DND-41 (cell line): ENCODE measurements around the gene PTPRN2.

Experiments
- CTCF ChIP-seq: IDR thresholded peaks from 2 replicates; pipeline ENCODE4 v1.5.1; 2012; ENCODE audit warnings: borderline replicate concordance, low read length, moderate library complexity, mild to moderate bottlenecking; ENCODE audit not compliant: poor library complexity, severe bottlenecking; ENCODE audit errors: extremely low read depth
- EZH2 ChIP-seq: IDR thresholded peaks from 3 replicates; pipeline ENCODE4 v1.6.1; 2012; ENCODE audit warnings: borderline replicate concordance, low read depth, mild to moderate bottlenecking, moderate library complexity, low read length, inconsistent platforms; ENCODE audit not compliant: severe bottlenecking

- TF ChIP-seq CTCF (no peak), EZH2 (no peak)
Observed at GRCh38 chr7:158410720-158411119, 176.9 kb downstream of the PTPRN2 start.
